Sigmoid colon (tissue), 4 donors: ENCODE data around the gene GPR160.

Experiments
- CTCF ChIP-seq, 4 experiments: fragments of 450-650 bp in 3 of 4; fragments of 200-600 bp in 1 of 4; IDR thresholded peaks; one replicate each; pipeline ENCODE4 v1.5.1; 2016 to 2019; ENCODE audit warnings: antibody characterized with exemption in 4 of 4, mild to moderate bottlenecking in 3 of 4, moderate library complexity in 2 of 4
- EP300 ChIP-seq, 4 donors: sonication (generic); formaldehyde crosslinking; IDR thresholded peaks; one replicate each; pipeline ENCODE4 v1.6.1; 2017; ENCODE audit warnings: antibody characterized with exemption in 4 of 4
- POLR2A ChIP-seq, 2 donors: fragments of 450-650 bp; IDR thresholded peaks; one replicate each; pipeline ENCODE4 v1.6.1; 2016; ENCODE audit warnings: antibody characterized with exemption in 2 of 2, mild to moderate bottlenecking in 2 of 2, moderate library complexity in 2 of 2
- POLR2AphosphoS5 ChIP-seq, 4 donors: sonication (generic); formaldehyde crosslinking; IDR thresholded peaks; one replicate each; pipeline ENCODE4 v1.6.1; 2017; ENCODE audit warnings: antibody characterized with exemption in 4 of 4

- TF ChIP-seq EP300 (IDR thresholded peaks at IDR 0.05) = no peak
- TF ChIP-seq CTCF (IDR thresholded peaks at IDR 0.05) = no peak
- no peak for TF ChIP-seq POLR2A (IDR thresholded peaks at IDR 0.05)
- TF ChIP-seq POLR2AphosphoS5 (IDR thresholded peaks at IDR 0.05) = no peak
These were observed 70.1 kb downstream of the GPR160 start for GRCh38 chr3:170107941-170108340.
